Measurements from ENCODE around the gene DPT.
"Not testable (repeated sequence)": the region's sequence is repeated elsewhere in the genome, so short reads cannot be mapped to it uniquely, and the experiment has no call there.

Gene DPT

DNA sequence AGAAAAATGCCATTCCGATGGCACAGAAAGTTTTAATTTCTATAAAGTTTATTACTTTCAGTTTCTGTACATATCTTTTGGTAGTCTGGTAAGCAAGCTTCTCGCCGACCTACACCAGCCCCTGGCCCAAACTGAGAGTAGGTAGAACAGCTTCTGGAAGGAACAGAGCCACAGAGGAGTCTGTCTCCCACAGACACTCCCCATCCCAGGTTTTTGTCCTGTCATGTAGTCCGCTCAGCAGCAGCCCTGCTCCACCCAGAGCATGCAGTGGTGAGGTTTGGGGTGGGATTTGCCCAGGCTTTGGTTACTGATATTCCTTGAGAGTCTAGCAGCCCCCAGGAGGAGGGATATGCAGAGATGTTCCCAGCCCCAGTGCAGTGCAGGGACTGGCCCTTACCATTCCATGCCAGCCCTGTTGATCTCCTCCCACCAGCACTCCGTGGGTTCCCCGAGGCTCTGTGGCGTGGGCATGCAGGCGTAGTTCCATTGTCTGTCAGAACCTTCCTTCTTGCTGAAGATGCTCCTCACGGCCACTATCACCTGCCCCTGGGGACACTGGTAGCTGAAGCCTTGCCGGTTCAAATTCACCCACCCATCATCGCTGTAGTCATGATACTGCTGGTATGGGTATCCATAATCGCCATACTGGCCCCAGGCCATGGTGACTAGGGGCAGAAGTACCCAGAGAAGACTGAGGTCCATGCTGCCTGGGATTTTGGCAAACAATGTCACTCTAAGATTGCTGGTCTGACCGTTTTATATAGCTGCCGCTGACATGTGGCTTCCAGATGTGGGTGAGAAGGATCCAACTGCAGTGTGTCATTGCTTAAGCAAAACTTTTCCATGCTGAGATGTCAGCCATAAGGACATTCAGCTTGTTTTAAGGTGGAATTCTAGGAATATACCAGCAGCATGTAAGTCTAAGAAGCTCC, at the start of gene DPT:
DPT (minus strand) TSS at position 734 of the 932 bp plus-strand sequence; CDS start at position 702, 32 bp downstream.
- no peak for DNase-seq

DNA sequence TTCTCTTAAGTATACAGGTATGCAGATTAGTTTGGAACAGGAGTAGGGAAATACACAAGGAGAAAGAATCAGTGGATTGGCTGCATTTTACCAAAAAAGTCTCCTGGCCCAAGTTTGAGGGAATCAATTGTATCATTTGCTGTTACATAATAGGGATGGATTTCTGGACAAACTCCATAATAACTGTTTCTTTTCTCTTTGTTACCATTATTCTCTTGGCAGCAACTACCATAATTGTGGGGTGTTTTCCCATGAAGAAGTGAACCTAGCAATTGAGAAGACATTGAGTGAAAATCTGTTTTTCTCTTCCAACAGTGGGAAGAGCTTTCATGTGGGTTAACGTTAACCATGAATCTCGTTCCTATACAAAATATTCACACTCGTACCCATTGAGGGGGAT, 46.4 kb upstream of the DPT start:
- DNase-seq: no peak

DNA sequence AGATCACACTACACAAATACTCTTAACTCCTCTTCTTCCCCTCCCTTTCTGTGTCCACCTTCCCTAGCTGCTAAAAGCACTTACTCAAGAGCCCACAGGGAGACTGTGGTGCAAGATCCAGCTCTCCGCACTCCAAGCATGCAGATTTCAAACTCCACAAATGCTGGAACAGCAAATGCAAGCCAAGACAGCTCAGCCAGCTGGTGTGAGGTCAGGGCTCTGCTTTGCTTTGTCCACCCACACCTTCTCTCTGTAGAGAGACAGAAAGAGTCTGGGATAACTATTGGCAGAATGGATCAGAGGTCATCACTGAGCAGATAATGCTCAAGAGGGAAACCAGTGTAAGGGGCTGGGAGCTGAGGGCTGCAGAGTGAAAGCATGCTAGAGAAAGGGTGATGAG, 45.2 kb upstream of the DPT start:
- no peak for DNase-seq

DNA sequence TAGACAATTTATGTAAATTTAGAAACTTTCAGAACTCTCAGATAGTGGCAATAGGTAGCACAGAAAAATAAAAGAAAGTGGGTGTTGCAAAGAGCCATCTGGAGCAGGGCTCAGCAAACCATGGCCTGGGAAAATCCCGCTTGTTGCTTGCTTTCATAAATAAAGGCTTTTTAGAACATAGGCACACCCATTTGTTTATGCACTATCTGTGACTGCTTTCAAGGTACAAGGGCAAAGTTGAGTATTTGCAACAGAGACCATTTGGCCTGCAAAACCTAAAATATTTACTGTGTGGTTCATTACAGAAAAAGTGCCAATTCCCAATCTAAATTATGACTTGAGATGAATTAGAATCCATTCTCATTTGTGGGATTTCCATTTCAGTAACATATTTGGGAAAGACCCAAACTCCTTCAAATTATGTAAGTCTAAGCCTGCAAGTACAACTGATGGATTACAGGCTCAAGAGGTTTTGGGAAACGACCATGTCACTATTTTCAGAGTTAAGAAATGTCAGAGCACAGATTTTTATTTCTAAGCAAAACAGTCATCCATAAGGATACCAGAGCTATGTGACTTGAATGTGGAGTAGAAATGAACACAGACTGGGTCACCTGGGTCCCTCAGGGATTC, 43.5 kb upstream of the DPT start:
- no peak for DNase-seq

DNA sequence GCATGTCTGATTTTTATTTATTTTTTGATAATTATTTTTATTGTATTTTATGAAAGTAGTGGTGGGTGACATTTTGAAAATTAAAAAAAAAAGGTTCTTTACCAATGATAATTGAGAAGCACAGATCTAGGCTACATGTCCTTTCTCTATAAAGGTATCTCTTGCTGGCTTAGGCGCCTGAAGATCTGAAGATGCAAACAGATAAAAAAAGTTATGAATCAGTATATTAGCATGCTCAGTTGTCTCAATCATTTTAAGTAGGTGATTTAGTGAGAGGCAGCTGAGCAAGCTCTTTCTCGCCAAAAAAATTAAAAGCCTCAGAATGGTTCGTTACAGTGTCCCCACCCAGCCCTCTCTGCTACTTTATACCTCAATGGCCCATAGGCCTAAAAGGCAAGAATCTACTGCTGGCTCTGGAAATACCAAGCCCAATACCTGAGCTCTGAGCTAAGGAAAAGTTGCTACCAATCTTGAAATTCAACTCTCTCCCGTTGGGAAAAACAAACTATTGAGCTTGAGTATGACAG, 42.2 kb upstream of the DPT start:
- DNase-seq: no peak

DNA sequence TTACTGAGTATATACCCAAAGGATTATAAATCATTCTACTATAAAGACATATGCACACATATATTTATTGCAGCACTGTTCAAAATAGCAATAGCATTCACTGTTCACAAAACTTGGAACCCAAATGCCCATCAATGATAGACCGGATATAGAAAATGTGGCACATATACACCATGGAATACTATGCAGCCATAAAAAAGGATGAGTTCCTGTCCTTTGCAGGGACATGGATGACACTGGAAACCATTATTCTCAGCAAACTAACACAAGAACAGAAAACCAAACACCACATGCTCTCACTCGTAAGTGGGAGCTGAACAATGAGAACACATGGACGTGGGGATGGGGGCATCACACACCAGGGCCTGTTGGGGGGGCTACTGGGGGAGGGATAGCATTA, 40.9 kb upstream of the DPT start:
- DNase-seq: not testable (repeated sequence)

DNA sequence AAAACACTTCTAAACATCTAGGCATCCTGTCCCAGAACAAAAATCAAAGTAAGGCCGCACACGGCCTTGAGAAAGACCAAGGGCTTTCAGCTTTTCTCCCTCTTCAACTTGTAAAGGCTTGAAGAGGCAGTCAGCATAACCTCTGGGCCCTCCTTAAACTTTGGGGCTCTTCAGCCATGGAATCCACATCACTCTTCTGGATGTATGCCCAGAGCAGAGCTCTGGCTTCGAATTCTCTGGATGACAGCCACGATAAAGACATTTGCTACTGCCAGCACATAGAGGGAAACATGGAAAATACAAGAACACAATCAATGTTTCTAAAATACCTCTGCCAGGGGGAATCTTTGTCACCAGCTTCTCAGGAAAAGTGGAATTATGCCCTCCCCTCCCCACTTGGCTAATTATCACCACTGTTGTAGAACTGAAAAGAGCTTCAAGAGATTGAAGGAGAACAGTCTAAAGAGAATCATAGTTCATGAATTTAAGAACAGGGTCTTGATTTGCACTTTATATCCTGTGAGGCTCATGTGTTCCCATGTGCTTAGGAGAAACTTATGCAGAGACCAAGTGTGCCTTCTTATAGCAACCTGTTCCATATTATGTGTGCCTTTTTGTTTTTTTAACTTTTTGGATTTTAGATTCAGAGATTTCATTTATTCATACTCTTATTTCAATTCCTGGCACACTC, 39.0 kb upstream of the DPT start:
- no peak for DNase-seq

DNA sequence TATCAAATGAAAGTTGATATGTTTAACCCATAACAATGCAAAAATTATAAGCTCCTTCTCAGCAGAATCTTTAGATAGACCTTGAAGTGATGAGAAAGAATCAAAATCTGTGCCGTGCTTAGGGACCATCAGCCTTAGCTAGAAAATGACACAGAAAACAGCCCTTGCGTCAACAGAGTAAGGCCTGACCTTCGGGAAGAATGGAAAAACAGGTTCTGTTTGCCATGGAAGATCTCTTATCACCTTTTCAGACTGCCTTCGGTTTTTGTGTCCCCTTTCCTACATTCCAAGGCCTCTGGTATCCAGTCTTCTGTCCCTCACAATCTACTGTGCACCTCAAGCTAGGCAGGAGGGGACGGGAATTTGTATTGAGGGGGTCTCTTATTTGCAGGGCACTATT, 37.6 kb upstream of the DPT start:
- DNase-seq: no peak

DNA sequence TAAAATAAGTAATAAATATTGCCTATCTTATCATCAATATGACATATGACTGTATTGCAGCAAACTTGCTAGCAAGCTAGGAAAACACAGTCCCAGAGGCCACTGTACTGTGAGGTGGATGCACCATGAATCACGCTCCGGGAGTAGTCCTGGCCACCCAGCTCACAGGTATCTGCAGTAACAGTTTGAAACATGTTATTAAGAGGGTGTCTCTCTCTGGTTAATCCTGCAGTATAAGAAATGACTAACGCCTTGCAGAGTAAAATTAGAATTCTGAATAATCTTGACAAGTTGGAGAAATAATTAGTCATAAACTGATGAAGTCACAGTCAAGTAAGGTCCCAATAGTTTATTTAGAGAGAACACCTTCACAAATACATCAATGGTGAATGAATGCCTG, 34.0 kb upstream of the DPT start:
- no peak for DNase-seq

DNA sequence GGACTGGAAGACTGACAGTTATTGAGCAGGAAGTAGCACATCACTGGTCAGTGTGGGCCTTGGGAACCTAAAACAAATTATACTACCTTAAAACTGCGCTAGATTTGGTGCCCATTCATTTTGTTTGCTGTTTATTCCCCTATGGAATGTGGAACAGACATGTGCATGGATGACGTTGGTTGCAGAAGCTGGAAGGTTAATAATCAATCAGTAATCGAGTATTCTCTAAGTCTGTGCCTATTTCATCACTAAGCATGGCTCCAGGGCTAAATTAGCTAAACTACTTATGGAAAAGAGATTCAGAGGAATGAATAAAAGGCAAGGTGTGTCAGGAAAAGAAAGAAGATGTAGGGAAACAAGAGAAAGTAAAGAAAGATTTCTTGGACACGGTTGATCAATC, 33.5 kb upstream of the DPT start:
- DNase-seq: no peak

DNA sequence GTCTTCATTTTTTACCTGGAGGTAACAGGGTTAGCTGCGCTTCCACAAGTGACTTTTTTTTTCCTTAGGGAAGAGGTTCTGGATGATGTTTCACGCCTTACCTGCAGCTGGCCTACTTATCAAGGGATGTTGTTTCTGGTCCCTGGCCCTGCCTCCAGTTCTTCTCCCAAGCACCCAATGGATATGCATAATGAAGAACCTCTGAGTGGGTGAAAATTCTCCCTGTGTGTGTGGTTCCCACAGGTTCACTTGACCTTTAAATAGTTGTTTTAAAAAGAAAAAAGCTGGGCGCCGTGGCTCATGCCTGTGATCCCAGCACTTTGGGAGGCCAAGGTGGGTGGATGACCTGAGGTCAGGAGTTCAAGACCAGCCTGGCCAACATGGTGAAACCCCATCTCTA, 31.8 kb upstream of the DPT start:
- DNase-seq: no peak

DNA sequence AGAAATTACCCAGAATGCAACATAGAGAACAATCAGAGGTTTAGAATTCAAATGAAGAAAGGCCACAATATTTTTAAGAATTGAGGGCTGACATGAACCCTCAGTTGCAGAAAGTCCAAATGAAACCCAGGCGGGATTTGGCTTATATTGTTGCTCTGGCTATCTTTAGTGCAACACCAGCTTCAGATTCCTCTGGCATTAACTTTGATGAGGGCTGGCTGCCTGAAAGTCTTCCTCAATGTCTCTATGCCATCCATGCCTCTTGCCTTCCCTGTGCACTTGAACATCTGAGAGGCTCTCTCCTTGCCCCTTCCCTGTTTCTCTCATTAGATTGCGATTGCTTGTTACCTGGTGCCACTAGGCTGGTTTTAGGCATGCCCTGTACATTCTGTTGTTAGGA, 31.2 kb upstream of the DPT start:
- DNase-seq: no peak

DNA sequence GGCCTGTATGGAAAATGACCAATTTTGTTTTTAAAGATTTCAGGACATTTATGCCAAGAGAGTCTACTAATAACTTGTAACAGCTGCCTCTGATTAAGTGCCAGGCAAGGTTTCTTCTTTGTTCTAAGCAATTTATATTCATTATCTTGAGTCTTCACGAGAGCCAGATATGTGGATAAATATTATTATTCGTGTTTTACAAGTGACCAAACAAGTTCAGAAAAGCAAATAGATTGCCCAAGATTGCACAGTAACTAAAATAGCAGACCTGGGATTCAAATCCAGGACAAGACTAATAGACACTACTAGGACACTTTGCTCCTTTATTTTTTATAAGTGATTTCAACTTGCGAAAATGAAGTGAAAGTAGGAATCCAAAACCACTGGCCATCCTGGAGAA, 30.1 kb upstream of the DPT start:
- no peak for DNase-seq

DNA sequence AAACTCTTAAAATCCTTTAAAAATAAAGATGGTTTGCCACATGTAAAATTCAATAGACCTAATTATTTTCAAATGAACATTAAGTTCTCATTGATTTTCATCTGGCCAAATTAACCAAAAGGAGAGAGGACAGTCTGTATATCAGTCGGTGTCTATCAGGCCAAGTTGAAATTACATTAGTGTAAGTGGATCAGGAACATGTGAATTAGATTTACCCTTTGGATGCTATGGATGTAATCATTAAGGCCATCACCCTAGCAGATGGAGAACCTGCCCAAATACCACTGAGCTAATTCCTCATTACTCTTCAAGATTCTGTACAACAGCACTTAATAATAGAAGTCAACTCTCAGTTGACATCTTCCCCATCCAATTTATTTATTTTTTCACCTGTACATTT, 29.5 kb upstream of the DPT start:
- no peak for DNase-seq

DNA sequence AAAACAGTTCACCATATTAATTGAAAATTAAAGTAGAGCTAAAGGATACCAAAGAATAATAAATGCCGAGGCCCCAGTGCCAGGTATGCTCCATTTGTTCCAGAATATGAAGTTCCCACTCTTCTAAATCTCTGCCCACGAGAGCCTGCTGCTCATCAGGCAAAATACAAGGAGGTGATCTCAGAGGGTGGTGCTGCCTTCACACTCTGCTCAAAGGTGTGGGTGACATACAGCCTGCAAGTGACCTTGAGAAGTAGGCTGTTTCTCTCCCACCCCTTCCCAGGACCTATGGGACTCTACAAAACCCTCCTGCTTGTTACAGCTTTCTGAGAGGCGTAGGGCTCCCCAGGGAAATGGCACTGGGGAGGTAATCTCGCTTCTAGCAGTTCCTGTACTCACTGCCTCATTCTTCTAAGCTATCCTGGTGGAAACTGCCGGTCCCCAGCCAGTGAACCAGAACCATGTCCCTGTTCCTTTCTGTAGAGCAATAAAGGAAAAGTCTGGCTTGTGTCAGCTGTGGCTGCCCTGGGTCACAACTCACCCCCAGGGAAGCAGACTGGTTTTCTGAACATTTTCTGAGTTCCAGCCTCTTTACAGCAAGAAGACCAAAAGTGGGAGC, 26.9 kb upstream of the DPT start:
- DNase-seq: no peak

DNA sequence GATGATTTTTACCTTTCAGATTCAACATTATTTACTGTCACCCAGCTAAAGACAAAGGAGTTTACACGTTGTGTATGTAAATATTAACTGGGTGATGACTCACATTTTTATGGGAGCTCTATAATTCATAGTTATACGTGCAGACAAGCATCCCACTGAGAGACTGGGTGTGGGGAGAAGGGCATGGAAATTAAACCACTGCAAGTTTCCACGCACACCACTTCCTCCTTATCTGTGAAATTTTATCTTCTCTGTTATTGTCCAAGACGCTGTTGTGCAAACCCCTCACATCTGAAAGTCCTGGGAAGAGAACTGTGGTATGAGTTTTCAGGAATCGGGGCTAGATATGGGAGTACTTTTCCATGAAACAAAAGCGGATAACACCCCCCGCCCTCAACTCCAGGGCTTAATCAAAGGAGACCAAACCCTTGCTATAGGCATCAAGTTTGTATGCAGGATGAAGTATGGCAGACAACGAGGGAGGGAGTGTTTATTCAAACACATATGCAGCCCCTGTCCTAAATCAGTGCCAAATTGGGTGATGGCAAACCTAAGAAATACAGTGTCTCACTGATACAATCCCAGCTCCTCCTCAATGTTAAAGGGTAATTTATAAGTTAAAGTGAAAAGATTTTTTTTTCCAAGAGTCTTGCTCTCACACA, 23.3 kb upstream of the DPT start:
- no peak for DNase-seq

DNA sequence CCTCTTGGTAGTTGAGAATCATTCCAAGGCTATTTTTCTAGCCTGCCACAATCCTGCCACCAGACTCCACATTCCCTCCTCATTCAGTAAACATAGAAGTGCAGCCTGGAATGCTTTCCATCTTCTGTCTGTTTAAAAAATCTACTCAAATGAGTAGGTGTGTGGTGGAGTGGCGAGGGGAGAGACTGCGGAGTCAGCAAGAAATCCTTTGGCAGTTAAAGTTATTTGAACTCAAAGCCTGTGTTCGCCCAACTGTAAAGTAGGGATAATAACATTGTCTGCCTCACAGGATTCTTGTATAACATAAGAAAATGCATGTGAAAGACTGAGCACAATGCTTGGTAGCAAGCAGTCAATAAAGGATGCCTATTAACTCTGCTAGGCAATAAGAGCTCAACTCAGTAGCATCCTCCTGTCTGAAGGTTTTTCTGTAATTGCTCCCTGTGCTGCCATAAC, 22.2 kb upstream of the DPT start:
- DNase-seq: no peak

DNA sequence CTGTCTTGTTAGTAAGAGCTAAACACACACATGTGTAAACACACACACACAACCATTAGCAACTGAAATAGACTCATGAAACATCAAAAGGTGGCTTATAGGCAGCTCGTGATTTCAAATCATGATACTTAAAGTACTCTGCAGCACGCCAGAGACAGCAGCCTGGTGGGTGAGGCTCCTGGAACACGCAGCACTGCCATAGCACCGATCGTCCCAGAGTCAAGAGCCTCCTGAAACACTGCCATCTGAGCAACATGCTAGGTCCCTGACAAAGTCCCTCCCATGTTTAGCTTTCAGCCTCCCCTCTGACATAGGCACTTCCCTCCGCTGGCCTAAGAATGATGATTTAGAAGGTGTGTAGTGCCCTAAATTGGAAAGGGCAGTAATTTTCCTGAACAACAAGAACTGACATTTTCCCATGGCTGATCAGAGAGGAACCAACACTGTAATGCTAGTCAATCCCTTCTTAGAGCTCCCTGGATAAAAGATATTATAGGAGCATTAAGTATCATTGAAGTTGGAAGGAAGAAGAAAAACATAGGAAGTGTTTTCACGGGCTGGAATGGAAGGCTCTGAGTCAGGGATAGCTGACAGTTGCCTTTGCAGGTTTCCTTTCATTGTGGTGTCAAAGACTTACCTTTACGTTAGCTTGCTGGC, 14.1 kb upstream of the DPT start:
- no peak for DNase-seq

DNA sequence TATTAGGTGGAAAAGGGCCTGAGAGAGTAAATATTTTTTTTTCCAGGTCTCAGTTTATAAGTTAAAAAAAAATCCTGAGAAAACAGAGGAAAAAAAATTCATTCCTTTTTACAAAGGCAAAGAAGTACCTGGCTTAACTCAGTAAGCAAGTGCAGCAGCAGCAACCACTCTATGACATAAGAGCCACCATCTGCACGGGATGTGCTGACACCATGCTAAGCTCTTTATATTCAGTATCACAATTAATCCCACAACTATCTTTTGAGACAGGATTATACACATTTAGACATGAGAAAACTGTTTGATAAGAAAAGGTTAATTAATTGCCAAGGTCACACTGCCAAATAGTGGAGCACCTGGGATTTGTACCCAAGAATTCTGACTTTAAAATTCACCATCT, 13.4 kb upstream of the DPT start:
- no peak for DNase-seq

DNA sequence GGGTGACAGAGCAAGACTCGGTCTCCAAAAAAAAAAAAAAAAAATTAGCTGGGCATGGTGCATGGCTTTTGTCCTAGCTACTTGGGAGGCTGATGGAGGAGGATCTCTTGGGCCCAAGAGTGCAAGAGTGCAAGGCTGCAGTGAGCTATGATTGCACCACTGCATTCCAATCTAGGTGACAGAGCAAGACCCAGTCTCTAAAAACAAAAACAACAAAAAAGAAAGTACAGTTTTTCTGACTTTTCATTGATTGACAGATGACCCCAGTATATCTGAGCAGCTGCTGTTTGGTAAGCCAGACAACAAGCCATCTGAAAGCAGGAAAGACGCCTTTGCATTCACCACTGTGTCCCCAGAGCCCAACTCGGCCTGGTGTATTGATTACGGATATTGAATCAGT, 10.9 kb upstream of the DPT start:
- DNase-seq: no peak

DNA sequence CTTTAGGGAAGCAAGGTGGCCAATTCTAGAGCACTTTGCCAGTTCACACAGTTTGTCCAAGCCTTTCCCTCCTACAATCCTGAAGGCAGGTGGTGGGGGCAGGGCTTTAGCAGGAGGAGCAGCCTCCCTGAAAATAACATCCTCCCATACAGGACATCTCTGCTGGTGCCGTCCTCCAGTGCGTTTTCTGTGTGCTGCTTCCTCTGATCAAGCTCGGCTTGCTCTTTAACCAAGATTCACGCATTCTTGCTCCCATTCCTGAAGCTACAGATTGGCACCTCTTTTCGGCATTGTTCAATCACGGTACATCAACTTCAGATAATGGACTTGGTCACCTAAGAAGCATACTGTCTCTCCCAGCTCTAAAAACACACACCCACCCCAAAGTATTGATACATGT, 7.5 kb upstream of the DPT start:
- no peak for DNase-seq

DNA sequence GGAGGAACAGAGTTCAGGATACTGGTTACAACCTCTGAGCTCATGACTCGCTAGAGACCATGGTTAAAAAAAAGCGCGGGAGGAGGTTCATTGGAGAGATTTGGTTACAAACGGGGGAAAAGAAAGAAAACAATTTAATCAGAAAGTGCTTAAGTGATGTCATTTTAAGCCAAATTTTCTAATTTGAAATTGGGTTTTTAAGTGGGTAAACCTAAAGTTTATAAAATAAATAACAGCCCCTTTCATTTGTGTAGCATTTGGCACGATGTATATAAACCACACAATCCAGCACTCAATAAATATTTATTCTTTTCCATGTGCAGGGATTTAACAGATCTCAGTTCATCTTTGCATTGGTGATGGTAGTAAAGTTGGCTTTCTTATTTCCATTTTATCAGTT, 7.0 kb upstream of the DPT start:
- no peak for DNase-seq
